PC-3 (cell line): Measurements from ENCODE around the gene LTBP1. TPM values are rescaled to one million over a fixed set of nuclear protein-coding genes. Genes with fewer than 3 reads are reported as not detected.

Experiments used
- ATAC-seq: fragments of 200-7000 bp; cut with Tn5 transposase; 2 replicates; pipeline ENCODE4 v1.9.1; 2020; ENCODE audit warnings: mild to moderate bottlenecking, moderate library complexity
- BruUV-seq: library from RNA; stranded (reverse); fragments of 400-500 nt; replicated peaks from 2 replicates; lab custom pipeline; 2021; lab: Mats Ljungman, UMichigan
- CTCF ChIA-PET: fragments of 300-600 bp; sonication (Branson Sonifier 250); formaldehyde crosslinking; loops from one replicate; lab custom pipeline; 2022; ENCODE audit warnings: antibody characterized with exemption; lab: Charles Lee
- POLR2A ChIA-PET: fragments of 300-600 bp; sonication (Branson Sonifier 250); formaldehyde crosslinking; loops from one replicate; lab custom pipeline; 2022; ENCODE audit warnings: antibody characterized with exemption; ENCODE audit not compliant: unreplicated experiment; lab: Charles Lee
- DNase-seq: peaks from one replicate; pipeline ENCODE4 v3.0.0-alpha.2; 2015
- H2AFZ ChIP-seq: fragments of 300-600 bp; sonication (generic); 2 replicates; pipeline ENCODE4 v1.6.0; 2016; ENCODE audit warnings: antibody characterized with exemption, low read length
- H3F3A ChIP-seq: fragments of 300-600 bp; sonication (generic); one replicate; pipeline ENCODE4 v1.6.0; 2017; ENCODE audit warnings: antibody characterized with exemption, low read length, control low read depth, mild to moderate bottlenecking; ENCODE audit not compliant: unreplicated experiment
- H3K27ac ChIP-seq: fragments of 300-600 bp; sonication (generic); 2 replicates; pipeline ENCODE4 v1.5.1; 2016; ENCODE audit warnings: mild to moderate bottlenecking, low read length
- H3K27me3 ChIP-seq: fragments of 300-600 bp; sonication (generic); 2 replicates; pipeline ENCODE4 v1.6.1; 2016; ENCODE audit warnings: low read length, mixed read lengths
- H3K36me3 ChIP-seq: fragments of 300-600 bp; sonication (generic); 2 replicates; pipeline ENCODE4 v1.6.1; 2016; ENCODE audit warnings: low read depth, mixed run types, low read length, mixed read lengths
- H3K4me1 ChIP-seq: fragments of 300-600 bp; sonication (generic); 2 replicates; pipeline ENCODE4 v1.5.1; 2016; ENCODE audit warnings: low read length; ENCODE audit not compliant: insufficient read depth
- H3K4me2 ChIP-seq: fragments of 300-600 bp; sonication (generic); 2 replicates; pipeline ENCODE4 v1.6.0; 2016; ENCODE audit warnings: low read length
- H3K4me3 ChIP-seq: fragments of 300-600 bp; sonication (generic); 2 replicates; pipeline ENCODE4 v1.5.1; 2016; ENCODE audit warnings: mild to moderate bottlenecking, low read length, mixed read lengths
- H3K79me2 ChIP-seq: fragments of 300-600 bp; sonication (generic); 2 replicates; pipeline ENCODE4 v1.6.1; 2017; ENCODE audit warnings: low read length, mixed read lengths
- H3K9ac ChIP-seq: fragments of 300-600 bp; sonication (generic); 2 replicates; pipeline ENCODE4 v1.6.0; 2016; ENCODE audit warnings: mild to moderate bottlenecking, low read length
- H3K9me2 ChIP-seq: fragments of 300-600 bp; sonication (generic); replicated peaks from 2 replicates; pipeline ENCODE4 v1.6.1; 2016; ENCODE audit warnings: mixed run types, low read length, mixed read lengths
- H3K9me3 ChIP-seq: fragments of 300-600 bp; sonication (generic); 2 replicates; pipeline ENCODE4 v1.6.1; 2016; ENCODE audit warnings: low read length, mixed read lengths
- H4K20me1 ChIP-seq: fragments of 300-600 bp; sonication (generic); 2 replicates; pipeline ENCODE4 v1.6.1; 2016; ENCODE audit warnings: low read length, mixed read lengths
- EZH2 ChIP-seq: fragments of 300-600 bp; sonication (generic); IDR thresholded peaks from one replicate; pipeline ENCODE4 v1.6.1; 2017; ENCODE audit warnings: antibody characterized with exemption, mild to moderate bottlenecking, low read length; ENCODE audit not compliant: unreplicated experiment
- EZH2phosphoT487 ChIP-seq: fragments of 300-600 bp; sonication (generic); IDR thresholded peaks from 2 replicates; pipeline ENCODE4 v1.6.1; 2018; ENCODE audit warnings: mild to moderate bottlenecking, antibody characterized with exemption, low read length, borderline replicate concordance
- intact Hi-C: fragments of 100-400 bp; cut with micrococcal nuclease; formaldehyde crosslinking; loops from 2 replicates; pipeline ENCODE4 v1.9.0; 2023
- total RNA-seq: library from RNA; depleted of rRNA; stranded (reverse); fragments of >200 nt; gene quantifications from 2 replicates; pipeline ENCODE4 v1.2.3, GENCODE V29; 2014
- TF ChIP-seq, protein P1 (sequence below): fragments of 300-600 bp; sonication (generic); conservative IDR thresholded peaks from 2 replicates; pipeline ENCODE4 v1.5.1; 2017; ENCODE audit warnings: antibody characterized with exemption, low read depth, mild to moderate bottlenecking, low read length

Gene LTBP1
- total RNA-seq, 1 experiment from 2014 or later: 45.9 TPM

DNA sequence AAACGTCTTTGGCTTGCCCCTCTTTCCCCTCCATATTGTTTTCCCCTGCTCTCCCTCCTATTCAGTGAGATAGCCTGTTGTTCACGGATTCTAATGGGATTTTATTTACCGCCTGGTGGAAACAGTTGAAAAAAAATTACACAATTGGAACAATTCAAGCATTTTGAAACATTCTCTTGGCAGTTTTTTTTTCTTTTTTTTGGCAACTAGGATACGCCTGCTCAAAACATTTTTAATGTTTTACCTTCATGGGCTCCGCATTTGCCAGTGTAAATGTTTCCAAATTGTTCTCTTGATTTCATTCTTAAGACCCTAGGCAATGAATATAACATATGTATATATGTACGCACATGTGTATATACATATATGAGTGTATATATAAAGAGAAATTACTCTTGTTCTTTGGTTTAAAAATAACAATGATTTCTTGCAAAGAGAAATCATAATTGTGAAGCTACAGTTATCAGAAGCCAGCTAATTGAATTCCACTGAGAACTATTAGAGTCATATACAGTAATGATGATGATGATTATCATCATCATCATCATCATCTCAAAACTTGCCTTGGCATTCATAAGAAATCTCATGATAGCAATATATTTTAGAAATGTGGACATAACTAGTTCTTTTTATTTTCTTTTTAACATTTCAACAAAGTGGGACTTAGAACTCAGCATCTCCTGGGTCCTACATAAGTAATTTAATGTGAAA, 146.7 kb downstream of the LTBP1 start:
- Histone ChIP-seq H3K9me3 (peaks cover 4% of the 10 kb centered on the region; the same call in 1 of the 2 replicates), H3K79me2 (no peaks in the 10 kb centered on the region), H4K20me1 (no peaks in the 10 kb centered on the region), H3K4me1 (no peaks in the 10 kb centered on the region), H3K9ac (no peak overlapping the region), H3K27me3 (no peaks in the 10 kb centered on the region), H3K27ac (no peak overlapping the region), H2AFZ (no peak overlapping the region), H3K4me2 (no peak overlapping the region), H3K9me2 (no peaks in the 10 kb centered on the region), H3K36me3 (no peaks in the 10 kb centered on the region), H3K4me3 (no peak overlapping the region), H3F3A (no peaks in the 10 kb centered on the region)
- POLR2A ChIA-PET: no interaction called here
- intact Hi-C loops: no loop called here
- TF ChIP-seq EZH2 (no peak), EZH2phosphoT487 (no peak)
- TF ChIP-seq, protein P1, sequence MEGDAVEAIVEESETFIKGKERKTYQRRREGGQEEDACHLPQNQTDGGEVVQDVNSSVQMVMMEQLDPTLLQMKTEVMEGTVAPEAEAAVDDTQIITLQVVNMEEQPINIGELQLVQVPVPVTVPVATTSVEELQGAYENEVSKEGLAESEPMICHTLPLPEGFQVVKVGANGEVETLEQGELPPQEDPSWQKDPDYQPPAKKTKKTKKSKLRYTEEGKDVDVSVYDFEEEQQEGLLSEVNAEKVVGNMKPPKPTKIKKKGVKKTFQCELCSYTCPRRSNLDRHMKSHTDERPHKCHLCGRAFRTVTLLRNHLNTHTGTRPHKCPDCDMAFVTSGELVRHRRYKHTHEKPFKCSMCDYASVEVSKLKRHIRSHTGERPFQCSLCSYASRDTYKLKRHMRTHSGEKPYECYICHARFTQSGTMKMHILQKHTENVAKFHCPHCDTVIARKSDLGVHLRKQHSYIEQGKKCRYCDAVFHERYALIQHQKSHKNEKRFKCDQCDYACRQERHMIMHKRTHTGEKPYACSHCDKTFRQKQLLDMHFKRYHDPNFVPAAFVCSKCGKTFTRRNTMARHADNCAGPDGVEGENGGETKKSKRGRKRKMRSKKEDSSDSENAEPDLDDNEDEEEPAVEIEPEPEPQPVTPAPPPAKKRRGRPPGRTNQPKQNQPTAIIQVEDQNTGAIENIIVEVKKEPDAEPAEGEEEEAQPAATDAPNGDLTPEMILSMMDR: no peak
- CTCF ChIA-PET: no interaction called here
- ATAC-seq: no peak
- BruUV-seq: no TSS peak
- DNase-seq: no peak

GRCh38 chr2:33094303-33094702, 147.6 kb downstream of the LTBP1 start:
- H2AFZ ChIP-seq: no peak overlapping the region
- CTCF ChIA-PET: no interaction called here
- H3K36me3 ChIP-seq: no peaks in the 10 kb centered on the region
- ATAC-seq (no peak), DNase-seq (no peak)
- no peaks in the 10 kb centered on the region for H3K79me2 ChIP-seq
- H3K4me3 ChIP-seq: no peak overlapping the region
- intact Hi-C loops: no loop called here
- H3K27ac ChIP-seq: no peak overlapping the region
- no peaks in the 10 kb centered on the region for H3K9me2 ChIP-seq
- no TSS peak for BruUV-seq
- POLR2A ChIA-PET: no interaction called here
- TF ChIP-seq EZH2phosphoT487: no peak
- TF ChIP-seq, protein P1: no peak
- TF ChIP-seq EZH2: no peak
- H3K4me1 ChIP-seq: no peaks in the 10 kb centered on the region
- H3K9ac ChIP-seq: no peak overlapping the region
- no peaks in the 10 kb centered on the region for H4K20me1 ChIP-seq
- peaks cover 4% of the 10 kb centered on the region; the same call in 1 of the 2 replicates for H3K9me3 ChIP-seq
- no peaks in the 10 kb centered on the region for H3K27me3 ChIP-seq
- no peak overlapping the region for H3K4me2 ChIP-seq
- H3F3A ChIP-seq: no peaks in the 10 kb centered on the region

- TF ChIP-seq EZH2 (no peak), EZH2phosphoT487 (no peak)
- TF ChIP-seq, protein P1: no peak
- H3K9ac ChIP-seq: no peak overlapping the region
- no peak for ATAC-seq
- H3K9me2 ChIP-seq: no peaks in the 10 kb centered on the region
- BruUV-seq: no TSS peak
- no peaks in the 10 kb centered on the region for H3K79me2 ChIP-seq
- H3K36me3 ChIP-seq: no peaks in the 10 kb centered on the region
- H2AFZ ChIP-seq: no peak overlapping the region
- H3K27ac ChIP-seq: no peak overlapping the region
- no peaks in the 10 kb centered on the region for H3F3A ChIP-seq
- peaks cover 18% of the 10 kb centered on the region for H3K4me1 ChIP-seq
- H3K9me3 ChIP-seq: peaks cover 4% of the 10 kb centered on the region; the same call in 1 of the 2 replicates
- no peak overlapping the region for H3K4me2 ChIP-seq
- no peaks in the 10 kb centered on the region for H4K20me1 ChIP-seq
- intact Hi-C loops: no loop called here
- no peak for DNase-seq
- ChIA-PET CTCF (no interaction called here), POLR2A (no interaction called here)
- H3K27me3 ChIP-seq: no peaks in the 10 kb centered on the region
- no peak overlapping the region for H3K4me3 ChIP-seq
Observed at GRCh38 chr2:33099989-33100388, 153.2 kb downstream of the LTBP1 start.
